Measurements from ENCODE around the gene MYCBPAP. TPM values are rescaled to one million over a fixed set of nuclear protein-coding genes. Genes with fewer than 3 reads are reported as not detected.

Gene MYCBPAP
- total RNA-seq, 3 donors from 2014 or later: 0.66 to 1.9 (median 1.3) TPM

GRCh38 chr17:50579399-50579798 is 71.2 kb downstream of the MYCBPAP start:
- Histone ChIP-seq H3K4me1 (no peaks in the 10 kb centered on the region), H3K27ac (no peak overlapping the region), H3K4me3 (no peak overlapping the region), H3K36me3 (no peaks in the 10 kb centered on the region), H3K9me3 (no peaks in the 10 kb centered on the region), H3K27me3 (no peaks in the 10 kb centered on the region)
- intact Hi-C loops (cut with DNase I; ENCODE audit: low total_unique reads): no loop called here
- TF ChIP-seq POLR2AphosphoS5 (IDR thresholded peaks at IDR 0.05) (no peak), POLR2A (IDR thresholded peaks at IDR 0.05) (no peak), CTCF (IDR thresholded peaks at IDR 0.05) (no peak)
- DNase-seq (ENCODE audit: low spot score in 2 of 2): no peak

GRCh38 chr17:50580646-50581045 is 72.4 kb downstream of the MYCBPAP start:
- no peak for DNase-seq (ENCODE audit: low spot score in 2 of 2)
- Histone ChIP-seq H3K9me3 (no peaks in the 10 kb centered on the region), H3K36me3 (no peaks in the 10 kb centered on the region), H3K4me1 (no peaks in the 10 kb centered on the region), H3K4me3 (no peak overlapping the region), H3K27me3 (no peaks in the 10 kb centered on the region), H3K27ac (no peak overlapping the region)
- intact Hi-C loops (cut with DNase I; ENCODE audit: low total_unique reads): no loop called here
- TF ChIP-seq CTCF (IDR thresholded peaks at IDR 0.05) (no peak), POLR2A (IDR thresholded peaks at IDR 0.05) (no peak), POLR2AphosphoS5 (IDR thresholded peaks at IDR 0.05) (no peak)

Other genes starting within 250 kb of the MYCBPAP start
- gene TMEM92, start 234.0 kb upstream of the MYCBPAP start, total RNA-seq: under 1 TPM in 1 of 3 donors, not detected in 2; 0.33 TPM
- 10 to 100 TPM; 13.6 to 27.5 (median 24.4) TPM for gene XYLT2, start 162.3 kb upstream of the MYCBPAP start, total RNA-seq
- gene MRPL27, start 135.3 kb upstream of the MYCBPAP start, total RNA-seq: 10 to 100 TPM; 46.0 to 64.9 (median 49.1) TPM
- gene EME1, start 135.2 kb upstream of the MYCBPAP start, total RNA-seq: 1 to 10 TPM in 1 of 3 donors, under 1 TPM in 2; 0.29 to 2.0 (median 0.64) TPM
- gene LRRC59, start 110.9 kb upstream of the MYCBPAP start, total RNA-seq: 10 to 100 TPM; 42.1 to 72.8 (median 54.0) TPM
- gene ACSF2, start 82.2 kb upstream of the MYCBPAP start, total RNA-seq: 10 to 100 TPM; 19.4 to 95.4 (median 86.3) TPM
- gene CHAD, start 39.6 kb upstream of the MYCBPAP start, total RNA-seq: 1 to 10 TPM in 2 of 3 donors, not detected in 1; 2.3 to 5.6 TPM
- gene RSAD1, start 29.6 kb upstream of the MYCBPAP start, total RNA-seq: 10 to 100 TPM; 33.6 to 39.0 (median 35.1) TPM
- 10 to 100 TPM in 1 of 3 donors, 1 to 10 TPM in 1, not detected in 1; 8.2 to 32.8 TPM for gene EPN3, start 24.3 kb downstream of the MYCBPAP start, total RNA-seq
- gene SPATA20, start 38.7 kb downstream of the MYCBPAP start, total RNA-seq: 10 to 100 TPM; 52.4 to 62.3 (median 58.4) TPM
- gene CACNA1G, start 52.3 kb downstream of the MYCBPAP start, total RNA-seq: 1 to 10 TPM in 2 of 3 donors, under 1 TPM in 1; 0.32 to 2.6 (median 2.3) TPM
- 100 to 1,000 TPM in 1 of 3 donors, 10 to 100 TPM in 1, 1 to 10 TPM in 1; 6.1 to 122 (median 81.0) TPM for gene ABCC3, start 126.4 kb downstream of the MYCBPAP start, total RNA-seq
- gene ANKRD40, start 199.5 kb downstream of the MYCBPAP start, total RNA-seq: 10 to 100 TPM; 36.7 to 68.6 (median 38.1) TPM
- gene LUC7L3, start 211.2 kb downstream of the MYCBPAP start, total RNA-seq: 100 to 1,000 TPM in 2 of 3 donors, 10 to 100 TPM in 1; 70.7 to 161 (median 104) TPM